SH-SY5Y (cell line): ENCODE data around the gene SGTA.

ENCODE experiments used
- GATA2 ChIP-seq: IDR thresholded peaks from 2 replicates; pipeline ENCODE4 v1.6.1; 2011; ENCODE audit warnings: mild to moderate bottlenecking, low read depth, low read length
- GATA3 ChIP-seq: IDR thresholded peaks from 2 replicates; pipeline ENCODE4 v1.6.1; 2011; ENCODE audit warnings: low read depth, mild to moderate bottlenecking, low read length, moderate library complexity

- TF ChIP-seq GATA3 (no peak), GATA2 (no peak)
Observed at GRCh38 chr19:2782936-2783780, at the start of gene SGTA.
